ENCODE data around the gene PCDH15. TPM values are rescaled to one million over a fixed set of nuclear protein-coding genes. Genes with fewer than 3 reads are reported as not detected.
"Not testable (repeated sequence)": the region's sequence is repeated elsewhere in the genome, so short reads cannot be mapped to it uniquely, and the experiment has no call there.

PCDH15 gene
- total and polyA plus RNA-seq, 2 donors = 0.09 to 0.14 TPM

GRCh38 chr10:53952698-53953630 lies 848.1 kb downstream of the PCDH15 start:
- Histone ChIP-seq H3K4me1 (ENCODE audit: control insufficient read depth in 2 of 2, insufficient read depth in 2 of 2, low read length in 2 of 2) (no peaks in the 10 kb centered on the region), H3K27me3 (ENCODE audit: control insufficient read depth in 2 of 2, insufficient read depth in 1 of 2, low read length in 1 of 2) (no peaks in the 10 kb centered on the region), H3K36me3 (ENCODE audit: control insufficient read depth in 2 of 2, insufficient read depth in 2 of 2, low read length in 1 of 2) (no peaks in the 10 kb centered on the region), H3K27ac (ENCODE audit: low read depth in 1 of 2, low read length in 1 of 2) (no peak overlapping the region), H3K4me3 (ENCODE audit: low read length in 2 of 2) (no peak overlapping the region), H3K9me3 (ENCODE audit: control insufficient read depth in 2 of 2, insufficient read depth in 1 of 2, low read length in 1 of 2) (peaks cover 0 to 15% of the 10 kb centered on the region in 2 donors)
- WGBS = 96% methylated on average over 4 of the region's 4 CpGs
- no peak for DNase-seq (ENCODE audit: low read depth in 6 of 9, low spot score in 9 of 9)

- Histone ChIP-seq H3K36me3 (ENCODE audit: control insufficient read depth in 2 of 2, insufficient read depth in 2 of 2, low read length in 1 of 2) (no peaks in the 10 kb centered on the region), H3K4me3 (ENCODE audit: low read length in 2 of 2) (no peak overlapping the region), H3K4me1 (ENCODE audit: control insufficient read depth in 2 of 2, insufficient read depth in 2 of 2, low read length in 2 of 2) (no peaks in the 10 kb centered on the region), H3K9me3 (ENCODE audit: control insufficient read depth in 2 of 2, insufficient read depth in 1 of 2, low read length in 1 of 2) (no peaks in the 10 kb centered on the region), H3K27ac (ENCODE audit: low read depth in 1 of 2, low read length in 1 of 2) (no peak overlapping the region), H3K27me3 (ENCODE audit: control insufficient read depth in 2 of 2, insufficient read depth in 1 of 2, low read length in 1 of 2) (no peaks in the 10 kb centered on the region)
- DNase-seq (ENCODE audit: low read depth in 6 of 9, low spot score in 9 of 9) = no peak
- 96% methylated on average over 5 of the region's 5 CpGs for WGBS
These were observed 861.4 kb downstream of the PCDH15 start for GRCh38 chr10:53939654-53940053.

- 92% methylated on average over 3 of the region's 3 CpGs for WGBS
These were observed 870.4 kb downstream of the PCDH15 start for GRCh38 chr10:53930648-53931047.

GRCh38 chr10:53924051-53924700 lies 876.9 kb downstream of the PCDH15 start:
- not testable (repeated sequence) for H3K9me3 ChIP-seq (ENCODE audit: control insufficient read depth in 2 of 2, insufficient read depth in 1 of 2, low read length in 1 of 2); H3K27me3 ChIP-seq (ENCODE audit: control insufficient read depth in 2 of 2, insufficient read depth in 1 of 2, low read length in 1 of 2); H3K4me1 ChIP-seq (ENCODE audit: control insufficient read depth in 2 of 2, insufficient read depth in 2 of 2, low read length in 2 of 2); DNase-seq (ENCODE audit: low read depth in 6 of 9, low spot score in 9 of 9); H3K36me3 ChIP-seq (ENCODE audit: control insufficient read depth in 2 of 2, insufficient read depth in 2 of 2, low read length in 1 of 2); H3K4me3 ChIP-seq (ENCODE audit: low read length in 2 of 2); H3K27ac ChIP-seq (ENCODE audit: low read depth in 1 of 2, low read length in 1 of 2)
- 95% methylated on average over 34 of the region's 34 CpGs for WGBS

More at GRCh38 chr10:53930648-53931047, 870.4 kb downstream of the PCDH15 start:
- no peaks in the 10 kb centered on the region for H3K27me3 ChIP-seq (ENCODE audit: control insufficient read depth in 2 of 2, insufficient read depth in 1 of 2, low read length in 1 of 2)
- no peaks in the 10 kb centered on the region for H3K4me1 ChIP-seq (ENCODE audit: control insufficient read depth in 2 of 2, insufficient read depth in 2 of 2, low read length in 2 of 2)
- no peaks in the 10 kb centered on the region for H3K36me3 ChIP-seq (ENCODE audit: control insufficient read depth in 2 of 2, insufficient read depth in 2 of 2, low read length in 1 of 2)
- no peaks in the 10 kb centered on the region for H3K9me3 ChIP-seq (ENCODE audit: control insufficient read depth in 2 of 2, insufficient read depth in 1 of 2, low read length in 1 of 2)
- H3K27ac ChIP-seq (ENCODE audit: low read depth in 1 of 2, low read length in 1 of 2) = no peak overlapping the region
- no peak overlapping the region for H3K4me3 ChIP-seq (ENCODE audit: low read length in 2 of 2)
- DNase-seq (ENCODE audit: low read depth in 6 of 9, low spot score in 9 of 9) = no peak

- Histone ChIP-seq H3K36me3 (ENCODE audit: control insufficient read depth in 2 of 2, insufficient read depth in 2 of 2, low read length in 1 of 2) (no peaks in the 10 kb centered on the region), H3K9me3 (ENCODE audit: control insufficient read depth in 2 of 2, insufficient read depth in 1 of 2, low read length in 1 of 2) (no peaks in the 10 kb centered on the region), H3K4me3 (ENCODE audit: low read length in 2 of 2) (no peak overlapping the region), H3K27me3 (ENCODE audit: control insufficient read depth in 2 of 2, insufficient read depth in 1 of 2, low read length in 1 of 2) (no peaks in the 10 kb centered on the region), H3K4me1 (ENCODE audit: control insufficient read depth in 2 of 2, insufficient read depth in 2 of 2, low read length in 2 of 2) (no peaks in the 10 kb centered on the region), H3K27ac (ENCODE audit: low read depth in 1 of 2, low read length in 1 of 2) (no peak overlapping the region)
- no peak for DNase-seq (ENCODE audit: low read depth in 6 of 9, low spot score in 9 of 9)
- WGBS = 83% methylated on average over 4 of the region's 4 CpGs
These were observed 882.3 kb downstream of the PCDH15 start for GRCh38 chr10:53918755-53919154.

GRCh38 chr10:53909791-53910190 lies 891.2 kb downstream of the PCDH15 start:
- H3K27me3 ChIP-seq (ENCODE audit: control insufficient read depth in 2 of 2, insufficient read depth in 1 of 2, low read length in 1 of 2) = no peaks in the 10 kb centered on the region
- no peaks in the 10 kb centered on the region for H3K36me3 ChIP-seq (ENCODE audit: control insufficient read depth in 2 of 2, insufficient read depth in 2 of 2, low read length in 1 of 2)
- H3K27ac ChIP-seq (ENCODE audit: low read depth in 1 of 2, low read length in 1 of 2) = no peak overlapping the region
- no peak for DNase-seq (ENCODE audit: low read depth in 6 of 9, low spot score in 9 of 9)
- no peaks in the 10 kb centered on the region for H3K4me1 ChIP-seq (ENCODE audit: control insufficient read depth in 2 of 2, insufficient read depth in 2 of 2, low read length in 2 of 2)
- H3K9me3 ChIP-seq (ENCODE audit: control insufficient read depth in 2 of 2, insufficient read depth in 1 of 2, low read length in 1 of 2) = no peaks in the 10 kb centered on the region
- 88% methylated on average over 5 of the region's 5 CpGs for WGBS
- H3K4me3 ChIP-seq (ENCODE audit: low read length in 2 of 2) = no peak overlapping the region

- DNase-seq (ENCODE audit: low read depth in 6 of 9, low spot score in 9 of 9) = no peak
These were observed 896.4 kb downstream of the PCDH15 start for GRCh38 chr10:53904506-53905241.

GRCh38 chr10:53903756-53904155 lies 897.3 kb downstream of the PCDH15 start:
- Histone ChIP-seq H3K4me3 (ENCODE audit: low read length in 2 of 2) (no peak overlapping the region), H3K9me3 (ENCODE audit: control insufficient read depth in 2 of 2, insufficient read depth in 1 of 2, low read length in 1 of 2) (no peaks in the 10 kb centered on the region), H3K27me3 (ENCODE audit: control insufficient read depth in 2 of 2, insufficient read depth in 1 of 2, low read length in 1 of 2) (no peaks in the 10 kb centered on the region), H3K36me3 (ENCODE audit: control insufficient read depth in 2 of 2, insufficient read depth in 2 of 2, low read length in 1 of 2) (no peaks in the 10 kb centered on the region), H3K27ac (ENCODE audit: low read depth in 1 of 2, low read length in 1 of 2) (no peak overlapping the region), H3K4me1 (ENCODE audit: control insufficient read depth in 2 of 2, insufficient read depth in 2 of 2, low read length in 2 of 2) (no peaks in the 10 kb centered on the region)
- 94% methylated on average over 1 of the region's 1 CpG for WGBS
- no peak for DNase-seq (ENCODE audit: low read depth in 6 of 9, low spot score in 9 of 9)

More at GRCh38 chr10:53904506-53905241, 896.4 kb downstream of the PCDH15 start:
- Histone ChIP-seq H3K9me3 (ENCODE audit: control insufficient read depth in 2 of 2, insufficient read depth in 1 of 2, low read length in 1 of 2) (no peaks in the 10 kb centered on the region), H3K4me3 (ENCODE audit: low read length in 2 of 2) (no peak overlapping the region), H3K27me3 (ENCODE audit: control insufficient read depth in 2 of 2, insufficient read depth in 1 of 2, low read length in 1 of 2) (no peaks in the 10 kb centered on the region), H3K36me3 (ENCODE audit: control insufficient read depth in 2 of 2, insufficient read depth in 2 of 2, low read length in 1 of 2) (no peaks in the 10 kb centered on the region), H3K4me1 (ENCODE audit: control insufficient read depth in 2 of 2, insufficient read depth in 2 of 2, low read length in 2 of 2) (no peaks in the 10 kb centered on the region), H3K27ac (ENCODE audit: low read depth in 1 of 2, low read length in 1 of 2) (no peak overlapping the region)
- 95% methylated on average over 7 of the region's 7 CpGs for WGBS

Measured in thymus (tissue), 11 donors.